GM12874 (cell line): ENCODE results near the gene ZNF622.

Experiments used
- TF ChIP-seq, protein P1 (sequence below): IDR thresholded peaks from 2 replicates; pipeline ENCODE4 v1.5.1; 2011; ENCODE audit warnings: low read depth, mild to moderate bottlenecking, control low read depth, low read length, moderate library complexity; ENCODE audit not compliant: insufficient read depth

The ZNF622 gene

GRCh38 chr5:16406630-16407029, 59.0 kb downstream of the ZNF622 start:
- TF ChIP-seq, protein P1, sequence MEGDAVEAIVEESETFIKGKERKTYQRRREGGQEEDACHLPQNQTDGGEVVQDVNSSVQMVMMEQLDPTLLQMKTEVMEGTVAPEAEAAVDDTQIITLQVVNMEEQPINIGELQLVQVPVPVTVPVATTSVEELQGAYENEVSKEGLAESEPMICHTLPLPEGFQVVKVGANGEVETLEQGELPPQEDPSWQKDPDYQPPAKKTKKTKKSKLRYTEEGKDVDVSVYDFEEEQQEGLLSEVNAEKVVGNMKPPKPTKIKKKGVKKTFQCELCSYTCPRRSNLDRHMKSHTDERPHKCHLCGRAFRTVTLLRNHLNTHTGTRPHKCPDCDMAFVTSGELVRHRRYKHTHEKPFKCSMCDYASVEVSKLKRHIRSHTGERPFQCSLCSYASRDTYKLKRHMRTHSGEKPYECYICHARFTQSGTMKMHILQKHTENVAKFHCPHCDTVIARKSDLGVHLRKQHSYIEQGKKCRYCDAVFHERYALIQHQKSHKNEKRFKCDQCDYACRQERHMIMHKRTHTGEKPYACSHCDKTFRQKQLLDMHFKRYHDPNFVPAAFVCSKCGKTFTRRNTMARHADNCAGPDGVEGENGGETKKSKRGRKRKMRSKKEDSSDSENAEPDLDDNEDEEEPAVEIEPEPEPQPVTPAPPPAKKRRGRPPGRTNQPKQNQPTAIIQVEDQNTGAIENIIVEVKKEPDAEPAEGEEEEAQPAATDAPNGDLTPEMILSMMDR: no peak

DNA sequence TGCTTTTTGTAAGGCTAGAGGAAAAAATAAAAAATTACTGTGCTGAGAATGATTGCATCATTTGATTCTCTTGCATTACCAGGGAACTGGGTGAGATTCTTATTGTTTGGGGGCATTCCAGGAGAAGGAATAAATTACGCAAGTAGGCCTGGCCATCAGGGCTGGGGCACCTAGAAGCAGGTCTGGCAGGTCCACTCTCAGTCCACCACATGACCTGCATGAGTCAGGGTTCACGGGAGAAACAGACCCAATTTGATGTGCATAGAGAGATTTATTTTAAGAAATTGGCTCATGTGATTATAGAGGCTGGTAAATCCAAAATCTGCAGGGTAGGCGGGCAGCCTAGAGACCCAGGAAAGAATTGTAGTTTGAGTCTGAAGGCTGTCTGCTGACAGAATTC, 59.6 kb downstream of the ZNF622 start:
- TF ChIP-seq, protein P1: no peak
